Ecto neural progenitor cell (in vitro differentiated cells): ENCODE data around the gene C16orf74.
A peak's percentile ranks its signal among the peaks of the same experiment; 100 is the strongest.

Experiments used
- DNase-seq: peaks from one replicate; pipeline ENCODE4 v3.0.0-alpha.2; 2018; ENCODE audit warnings: low spot score

Gene C16orf74

GRCh38 chr16:85774136-85774535 lies 23.2 kb upstream of the C16orf74 start:
- no peak for DNase-seq

- no peak for DNase-seq
These were observed 22.1 kb upstream of the C16orf74 start for GRCh38 chr16:85773044-85773443.

- no peak for DNase-seq
These were observed 19.8 kb upstream of the C16orf74 start for GRCh38 chr16:85770741-85771140.

GRCh38 chr16:85768199-85768598 lies 17.3 kb upstream of the C16orf74 start:
- no peak for DNase-seq

GRCh38 chr16:85767531-85767930 lies 16.6 kb upstream of the C16orf74 start:
- no peak for DNase-seq

- DNase-seq = no peak
These were observed 14.9 kb upstream of the C16orf74 start for GRCh38 chr16:85765767-85766166.

GRCh38 chr16:85765211-85765610 lies 14.3 kb upstream of the C16orf74 start:
- DNase-seq = no peak

- no peak for DNase-seq
These were observed 12.7 kb upstream of the C16orf74 start for GRCh38 chr16:85763616-85764015.

GRCh38 chr16:85762970-85763369 lies 12.1 kb upstream of the C16orf74 start:
- DNase-seq = no peak

GRCh38 chr16:85761861-85762260 lies 11.0 kb upstream of the C16orf74 start:
- DNase-seq = no peak

GRCh38 chr16:85759631-85760419 lies 8.9 kb upstream of the C16orf74 start:
- no peak for DNase-seq

- DNase-seq = no peak
These were observed 8.2 kb upstream of the C16orf74 start for GRCh38 chr16:85759136-85759535.

- DNase-seq = no peak
These were observed 6.5 kb upstream of the C16orf74 start for GRCh38 chr16:85757341-85757822.

- DNase-seq = no peak
These were observed 5.3 kb upstream of the C16orf74 start for GRCh38 chr16:85755929-85756768.

- DNase-seq = no peak
These were observed 3.5 kb upstream of the C16orf74 start for GRCh38 chr16:85754413-85754812.

GRCh38 chr16:85753976-85754375 lies 3.1 kb upstream of the C16orf74 start:
- no peak for DNase-seq

- no peak for DNase-seq
These were observed 2.7 kb upstream of the C16orf74 start for GRCh38 chr16:85753559-85753958.

GRCh38 chr16:85752511-85753420 lies 1.9 kb upstream of the C16orf74 start:
- DNase-seq = peak; percentile 81

GRCh38 chr16:85751698-85752501 lies 1.0 kb upstream of the C16orf74 start:
- no peak for DNase-seq

GRCh38 chr16:85750146-85750826 lies 610 bp downstream of the C16orf74 start:
- DNase-seq = peak; percentile 67

GRCh38 chr16:85749771-85750145 lies 1.1 kb downstream of the C16orf74 start:
- DNase-seq = no peak
